Measurements from ENCODE around the gene KDM2A.
A peak's percentile ranks its signal among the peaks of the same experiment; 100 is the strongest.

The KDM2A gene

DNA sequence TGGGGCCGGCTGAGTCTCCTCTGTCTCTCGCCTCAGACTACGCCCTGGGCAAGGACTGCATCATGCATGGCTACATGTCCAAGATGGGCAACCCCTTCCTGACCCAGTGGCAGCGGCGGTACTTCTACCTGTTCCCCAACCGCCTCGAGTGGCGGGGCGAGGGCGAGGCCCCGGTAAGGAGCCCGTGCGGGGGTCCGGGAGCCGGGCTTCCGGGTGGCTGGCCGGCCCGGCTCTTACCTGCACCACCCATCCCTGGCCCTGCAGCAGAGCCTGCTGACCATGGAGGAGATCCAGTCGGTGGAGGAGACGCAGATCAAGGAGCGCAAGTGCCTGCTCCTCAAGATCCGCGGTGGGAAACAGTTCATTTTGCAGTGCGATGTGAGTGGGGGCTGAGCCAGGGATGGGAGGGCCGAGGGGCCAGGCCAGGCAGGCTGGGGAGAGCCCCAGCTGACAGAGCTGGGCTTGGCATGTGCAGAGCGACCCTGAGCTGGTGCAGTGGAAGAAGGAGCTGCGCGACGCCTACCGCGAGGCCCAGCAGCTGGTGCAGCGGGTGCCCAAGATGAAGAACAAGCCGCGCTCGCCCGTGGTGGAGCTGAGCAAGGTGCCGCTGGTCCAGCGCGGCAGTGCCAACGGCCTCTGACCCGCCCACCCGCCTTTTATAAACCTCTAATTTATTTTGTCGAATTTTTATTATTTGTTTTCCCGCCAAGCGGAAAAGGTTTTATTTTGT, 165.9 kb downstream of the KDM2A start:
- ATAC-seq (replicated peaks; ENCODE audit: extremely low read depth, poor library complexity, severe bottlenecking) (no peak), DNase-seq (ENCODE audit: low spot score in 2 of 2) (no peak)
- peaks cover 75% of the 10 kb centered on the region for H3K36me3 Mint-ChIP-seq (ENCODE audit: insufficient read depth)
- peaks cover 41% of the 10 kb centered on the region for H3K4me1 Mint-ChIP-seq
- H3K9me3 Mint-ChIP-seq, result no peaks in the 10 kb centered on the region
- peak overlapping the region; percentile 81 for H3K4me3 Mint-ChIP-seq
- no peaks in the 10 kb centered on the region for H3K27me3 Mint-ChIP-seq
- H3K27ac Mint-ChIP-seq (ENCODE audit: low read depth), result peak overlapping the region; percentile 97

DNA sequence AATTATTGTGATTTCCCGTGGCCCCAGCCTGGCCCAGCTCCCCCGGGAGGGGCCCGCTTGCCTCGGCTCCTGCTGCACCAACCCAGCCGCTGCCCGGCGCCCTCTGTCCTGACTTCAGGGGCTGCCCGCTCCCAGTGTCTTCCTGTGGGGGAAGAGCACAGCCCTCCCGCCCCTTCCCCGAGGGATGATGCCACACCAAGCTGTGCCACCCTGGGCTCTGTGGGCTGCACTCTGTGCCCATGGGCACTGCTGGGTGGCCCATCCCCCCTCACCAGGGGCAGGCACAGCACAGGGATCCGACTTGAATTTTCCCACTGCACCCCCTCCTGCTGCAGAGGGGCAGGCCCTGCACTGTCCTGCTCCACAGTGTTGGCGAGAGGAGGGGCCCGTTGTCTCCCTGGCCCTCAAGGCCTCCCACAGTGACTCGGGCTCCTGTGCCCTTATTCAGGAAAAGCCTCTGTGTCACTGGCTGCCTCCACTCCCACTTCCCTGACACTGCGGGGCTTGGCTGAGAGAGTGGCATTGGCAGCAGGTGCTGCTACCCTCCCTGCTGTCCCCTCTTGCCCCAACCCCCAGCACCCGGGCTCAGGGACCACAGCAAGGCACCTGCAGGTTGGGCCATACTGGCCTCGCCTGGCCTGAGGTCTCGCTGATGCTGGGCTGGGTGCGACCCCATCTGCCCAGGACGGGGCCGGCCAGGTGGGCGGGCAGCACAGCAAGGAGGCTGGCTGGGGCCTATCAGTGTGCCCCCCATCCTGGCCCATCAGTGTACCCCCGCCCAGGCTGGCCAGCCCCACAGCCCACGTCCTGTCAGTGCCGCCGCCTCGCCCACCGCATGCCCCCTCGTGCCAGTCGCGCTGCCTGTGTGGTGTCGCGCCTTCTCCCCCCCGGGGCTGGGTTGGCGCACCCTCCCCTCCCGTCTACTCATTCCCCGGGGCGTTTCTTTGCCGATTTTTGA, 166.8 kb downstream of the KDM2A start:
- ATAC-seq (replicated peaks; ENCODE audit: extremely low read depth, poor library complexity, severe bottlenecking) (peak; percentile 11), DNase-seq (ENCODE audit: low spot score in 2 of 2) (peak in 1 of 2 donors; percentile 57)
- no peaks in the 10 kb centered on the region for H3K27me3 Mint-ChIP-seq
- H3K4me1 Mint-ChIP-seq, result peaks cover 45% of the 10 kb centered on the region
- peaks cover 77% of the 10 kb centered on the region for H3K36me3 Mint-ChIP-seq (ENCODE audit: insufficient read depth)
- no peaks in the 10 kb centered on the region for H3K9me3 Mint-ChIP-seq
- H3K4me3 Mint-ChIP-seq, result peak overlapping the region; percentile 81
- peak overlapping the region; percentile 97 for H3K27ac Mint-ChIP-seq (ENCODE audit: low read depth)

DNA sequence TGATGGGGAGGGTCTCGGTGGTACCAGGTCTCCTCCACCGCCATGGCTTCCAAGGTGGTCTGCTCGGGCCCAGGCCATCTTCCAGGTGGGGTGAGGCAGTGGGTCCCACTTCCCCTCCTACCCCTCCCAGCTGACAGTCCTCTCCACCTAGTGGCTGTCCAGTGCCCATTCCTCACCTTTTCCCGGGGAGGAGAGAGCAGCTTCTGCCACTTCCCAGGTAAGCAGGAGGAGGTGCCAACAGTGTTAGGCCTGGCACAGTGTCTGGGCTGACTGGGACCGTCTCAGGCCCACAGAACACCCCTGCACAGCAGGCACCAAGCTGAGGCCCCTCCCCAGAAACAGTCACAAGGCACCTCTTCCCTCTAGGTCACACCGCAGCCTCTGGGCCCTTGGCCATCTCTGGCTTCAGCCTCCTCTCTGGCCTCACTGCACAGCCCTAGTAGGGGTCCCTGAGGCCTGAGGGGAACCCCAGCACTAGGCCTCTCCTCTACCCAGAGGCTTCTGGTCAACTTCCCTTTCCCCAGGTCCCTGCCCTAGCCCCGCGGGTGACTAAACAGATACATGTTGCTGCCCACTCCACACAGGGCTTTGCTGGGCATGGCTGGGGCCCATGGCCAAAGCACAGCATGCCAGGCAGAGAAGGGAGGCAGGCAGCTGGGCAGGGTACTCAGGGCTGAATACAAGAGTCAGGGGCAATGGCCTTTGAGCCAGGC, 167.7 kb downstream of the KDM2A start:
- H3K27ac Mint-ChIP-seq (ENCODE audit: low read depth), result peak overlapping the region; percentile 97
- H3K4me3 Mint-ChIP-seq, result peak overlapping the region; percentile 81
- peaks cover 77% of the 10 kb centered on the region for H3K36me3 Mint-ChIP-seq (ENCODE audit: insufficient read depth)
- ATAC-seq (replicated peaks; ENCODE audit: extremely low read depth, poor library complexity, severe bottlenecking) (no peak), DNase-seq (ENCODE audit: low spot score in 2 of 2) (no peak)
- no peaks in the 10 kb centered on the region for H3K27me3 Mint-ChIP-seq
- H3K9me3 Mint-ChIP-seq, result no peaks in the 10 kb centered on the region
- peaks cover 48% of the 10 kb centered on the region for H3K4me1 Mint-ChIP-seq

DNA sequence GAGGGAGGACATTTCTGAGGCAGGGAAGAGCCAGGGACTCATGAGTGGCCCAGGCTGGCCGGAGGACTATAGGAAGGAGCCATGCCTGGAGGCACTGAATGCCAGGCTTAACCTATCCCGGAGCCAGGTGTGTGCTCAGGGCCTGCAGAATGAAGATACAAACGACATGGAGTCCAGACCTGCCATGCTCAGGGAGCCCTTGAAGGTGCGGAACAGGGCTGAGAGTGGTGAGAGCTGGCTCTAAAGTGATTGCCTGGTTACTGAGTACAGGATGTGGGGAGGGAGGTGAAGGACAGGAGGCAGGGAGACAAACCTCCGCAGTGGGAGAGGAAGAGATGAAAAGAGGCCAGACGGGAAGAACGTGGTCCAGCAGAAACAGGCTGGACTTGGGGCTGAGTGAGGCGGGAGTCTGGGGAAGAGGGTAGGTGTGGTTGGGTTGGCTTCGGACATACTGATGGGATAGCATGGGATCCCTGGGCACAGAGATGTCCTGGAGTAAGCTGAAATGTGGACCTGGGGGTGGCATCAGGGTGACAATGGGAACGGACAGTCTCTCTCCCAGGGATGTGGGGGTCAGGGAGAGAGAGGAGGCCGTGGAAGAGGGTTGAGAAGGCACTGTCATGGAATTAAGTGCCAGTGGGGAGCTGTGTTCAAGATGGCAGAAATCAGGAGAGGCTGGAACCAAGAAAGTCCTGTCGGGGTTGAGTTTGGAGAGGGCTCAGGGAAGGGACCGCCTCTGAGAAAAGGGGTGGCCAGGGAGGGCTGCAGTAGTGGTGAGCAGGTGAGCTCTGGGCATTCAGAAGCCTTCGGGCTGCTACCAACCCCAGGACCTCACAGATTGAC, 168.5 kb downstream of the KDM2A start:
- Mint-ChIP-seq H3K9me3 (no peaks in the 10 kb centered on the region), H3K4me3 (peak overlapping the region; percentile 81), H3K36me3 (ENCODE audit: insufficient read depth) (peaks cover 70% of the 10 kb centered on the region), H3K27ac (ENCODE audit: low read depth) (peak overlapping the region; percentile 97), H3K4me1 (peaks cover 43% of the 10 kb centered on the region), H3K27me3 (no peaks in the 10 kb centered on the region)
- DNase-seq (ENCODE audit: low spot score in 2 of 2), result peak in 1 of 2 donors; percentile 44
- peak; percentile 33 for ATAC-seq (replicated peaks; ENCODE audit: extremely low read depth, poor library complexity, severe bottlenecking)

DNA sequence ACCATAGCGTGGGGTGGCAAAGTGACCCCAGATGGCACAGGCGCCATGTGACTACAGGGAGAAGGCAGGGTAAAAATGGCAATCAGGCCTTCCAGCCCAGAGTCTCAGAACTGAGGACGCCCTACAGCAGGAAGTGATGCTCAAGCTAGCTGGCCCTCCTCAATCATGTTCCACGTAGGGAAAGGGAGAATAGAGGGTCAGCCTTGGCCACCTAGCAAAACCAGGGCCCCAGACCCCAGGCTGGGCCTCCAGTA, 169.1 kb downstream of the KDM2A start:
- no peaks in the 10 kb centered on the region for H3K27me3 Mint-ChIP-seq
- H3K36me3 Mint-ChIP-seq (ENCODE audit: insufficient read depth), result peaks cover 69% of the 10 kb centered on the region
- DNase-seq (ENCODE audit: low spot score in 2 of 2) (no peak), ATAC-seq (replicated peaks; ENCODE audit: extremely low read depth, poor library complexity, severe bottlenecking) (no peak)
- H3K9me3 Mint-ChIP-seq, result no peaks in the 10 kb centered on the region
- H3K4me3 Mint-ChIP-seq, result peak overlapping the region; percentile 81
- peaks cover 47% of the 10 kb centered on the region for H3K4me1 Mint-ChIP-seq
- H3K27ac Mint-ChIP-seq (ENCODE audit: low read depth), result peak overlapping the region; percentile 97

DNA sequence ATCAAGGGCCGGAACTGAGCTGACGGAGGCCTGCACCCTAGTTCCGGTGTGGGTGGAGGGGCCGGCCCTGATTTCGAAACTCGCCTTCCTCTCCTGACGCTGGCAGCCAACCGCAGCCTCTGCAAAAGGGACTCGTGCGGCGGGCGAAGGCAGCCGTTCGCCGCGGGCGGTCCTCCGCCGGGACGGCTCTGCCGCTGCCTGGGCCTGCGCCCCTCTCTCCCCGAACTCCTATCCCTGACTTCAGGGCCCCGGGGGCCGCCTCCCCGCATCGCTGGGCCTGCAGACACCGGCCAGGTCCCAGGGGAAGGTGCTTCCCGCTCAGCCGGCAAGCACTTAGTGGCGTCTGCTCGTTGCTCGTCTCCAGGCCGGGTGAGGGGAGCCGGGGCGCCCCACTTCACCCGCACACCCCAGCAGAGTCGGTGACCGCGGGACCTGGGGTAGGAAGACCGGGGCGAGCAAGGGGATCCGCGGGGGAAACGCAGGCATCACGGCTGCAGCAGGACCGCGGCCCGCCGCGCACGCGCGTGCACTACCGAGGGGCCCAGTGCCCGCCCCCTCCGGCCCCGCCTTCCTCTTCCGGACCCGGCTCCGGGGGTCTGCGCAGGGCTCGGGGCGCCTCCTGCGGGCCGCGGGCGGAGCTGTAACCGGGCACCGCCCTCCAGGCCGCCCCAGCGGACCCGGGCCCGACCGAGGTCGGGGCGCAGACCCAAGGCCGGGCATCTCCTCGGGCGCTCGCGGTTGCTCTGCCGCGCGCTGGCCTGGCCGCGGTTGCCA, 169.6 kb downstream of the KDM2A start:
- Mint-ChIP-seq H3K27ac (ENCODE audit: low read depth) (peak overlapping the region; percentile 97), H3K4me3 (peak overlapping the region; percentile 81), H3K27me3 (no peaks in the 10 kb centered on the region), H3K9me3 (no peaks in the 10 kb centered on the region), H3K36me3 (ENCODE audit: insufficient read depth) (peaks cover 66% of the 10 kb centered on the region), H3K4me1 (peaks cover 49% of the 10 kb centered on the region)
- DNase-seq (ENCODE audit: low spot score in 2 of 2) (peak; percentile 83 to 87), ATAC-seq (replicated peaks; ENCODE audit: extremely low read depth, poor library complexity, severe bottlenecking) (peak; percentile 69)

DNA sequence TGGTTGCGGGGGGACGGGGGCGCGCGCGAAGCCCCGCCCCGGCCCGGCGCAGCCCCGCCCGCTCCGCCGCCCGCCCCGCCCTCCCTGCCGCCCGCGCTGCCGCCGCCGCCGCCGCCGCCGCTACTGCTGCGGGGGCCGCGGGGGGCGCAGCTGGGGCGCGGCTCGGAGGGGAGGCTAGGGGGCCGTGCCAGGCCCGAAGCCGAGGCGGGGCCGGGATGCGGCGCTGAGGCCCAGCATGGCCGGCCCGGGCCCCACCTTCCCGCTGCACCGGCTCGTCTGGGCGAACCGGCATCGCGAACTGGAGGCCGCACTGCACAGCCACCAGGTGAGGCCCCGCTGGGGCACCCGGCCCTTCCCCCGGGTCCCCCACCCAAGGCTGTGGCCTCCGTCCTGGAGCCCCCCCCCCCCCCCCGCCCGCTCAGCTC, 170.2 kb downstream of the KDM2A start, which contains the start of gene ANKRD13D:
Gene ANKRD13D (plus strand): TSS at position 78 of the 425 bp plus-strand sequence. CDS start 158 bp downstream, at position 236.
- ATAC-seq (replicated peaks; ENCODE audit: extremely low read depth, poor library complexity, severe bottlenecking), result no peak
- Mint-ChIP-seq H3K4me1 (peaks cover 54% of the 10 kb centered on the region), H3K27ac (ENCODE audit: low read depth) (peak within 1 kb of the TSS; percentile 97), H3K27me3 (no peaks in the 10 kb centered on the region), H3K4me3 (peak within 1 kb of the TSS; percentile 93), H3K36me3 (ENCODE audit: insufficient read depth) (peaks cover 64% of the 10 kb centered on the region), H3K9me3 (no peaks in the 10 kb centered on the region)
- DNase-seq (ENCODE audit: low spot score in 2 of 2), result no peak

DNA sequence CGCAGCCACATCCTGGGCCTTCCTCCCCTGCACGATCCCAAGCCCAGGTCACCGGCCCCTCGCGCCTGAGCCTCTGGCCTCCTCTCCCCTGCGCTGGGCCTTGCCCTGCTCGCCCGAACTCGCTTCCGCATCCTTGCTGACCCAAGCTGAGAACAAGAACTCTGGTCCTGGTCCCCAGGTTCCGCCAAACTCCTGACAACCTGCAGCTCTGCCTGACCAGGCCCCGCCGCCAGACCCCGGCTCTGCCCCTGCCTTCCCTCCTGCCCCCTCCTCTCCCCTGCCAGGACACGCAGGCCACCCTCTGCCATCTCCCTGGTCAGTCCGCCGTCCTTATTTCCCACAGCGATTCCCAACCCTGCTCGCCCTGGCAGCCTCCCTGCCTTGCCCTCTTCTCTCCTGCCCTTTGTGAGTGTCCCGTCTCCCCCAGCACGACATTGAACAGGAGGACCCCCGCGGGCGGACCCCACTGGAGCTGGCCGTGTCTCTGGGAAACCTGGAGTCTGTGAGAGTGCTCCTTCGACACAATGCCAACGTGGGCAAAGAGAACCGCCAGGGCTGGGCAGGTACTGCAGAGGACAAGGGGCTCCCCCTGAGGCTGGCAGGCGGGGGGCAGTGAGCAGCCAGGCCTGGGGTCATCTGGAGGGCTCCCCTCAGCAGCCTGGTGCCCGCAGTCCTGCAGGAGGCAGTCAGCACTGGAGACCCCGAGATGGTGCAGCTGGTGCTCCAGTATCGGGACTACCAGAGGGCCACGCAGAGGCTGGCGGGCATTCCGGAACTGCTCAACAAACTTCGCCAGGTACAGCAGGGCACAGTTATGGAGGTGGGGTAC, 170.8 kb downstream of the KDM2A start:
- DNase-seq (ENCODE audit: low spot score in 2 of 2) (no peak), ATAC-seq (replicated peaks; ENCODE audit: extremely low read depth, poor library complexity, severe bottlenecking) (no peak)
- peak overlapping the region; percentile 93 for H3K4me3 Mint-ChIP-seq
- H3K27me3 Mint-ChIP-seq, result no peaks in the 10 kb centered on the region
- H3K9me3 Mint-ChIP-seq, result no peaks in the 10 kb centered on the region
- H3K4me1 Mint-ChIP-seq, result peaks cover 55% of the 10 kb centered on the region
- H3K36me3 Mint-ChIP-seq (ENCODE audit: insufficient read depth), result peaks cover 60% of the 10 kb centered on the region
- peak overlapping the region; percentile 95 for H3K27ac Mint-ChIP-seq (ENCODE audit: low read depth)

DNA sequence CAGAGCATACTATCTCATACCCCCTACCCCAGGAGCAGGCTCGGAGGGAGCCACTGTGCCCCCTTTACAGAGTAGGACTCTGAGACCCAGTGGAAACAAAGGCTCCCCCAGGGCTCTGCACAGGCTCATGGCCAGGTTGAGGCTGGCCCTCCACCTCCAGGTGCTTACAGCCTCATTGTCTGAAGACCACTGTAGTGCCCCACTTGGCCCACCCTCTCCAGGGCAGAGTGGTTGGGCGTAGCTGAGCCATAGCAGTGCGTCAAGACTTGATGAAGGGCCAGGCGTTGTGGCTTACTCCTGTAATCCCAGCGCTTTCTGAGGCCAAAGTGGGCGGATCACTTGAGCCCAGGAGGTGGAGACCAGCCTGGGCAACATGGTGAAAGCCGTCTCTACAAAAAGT, 171.7 kb downstream of the KDM2A start:
- no peak for DNase-seq (ENCODE audit: low spot score in 2 of 2)
- peaks cover 55% of the 10 kb centered on the region for H3K4me1 Mint-ChIP-seq
- peak overlapping the region; percentile 95 for H3K27ac Mint-ChIP-seq (ENCODE audit: low read depth)
- peaks cover 59% of the 10 kb centered on the region for H3K36me3 Mint-ChIP-seq (ENCODE audit: insufficient read depth)
- no peaks in the 10 kb centered on the region for H3K27me3 Mint-ChIP-seq
- ATAC-seq (replicated peaks; ENCODE audit: extremely low read depth, poor library complexity, severe bottlenecking), result no peak
- no peaks in the 10 kb centered on the region for H3K9me3 Mint-ChIP-seq
- H3K4me3 Mint-ChIP-seq, result peak overlapping the region; percentile 93

DNA sequence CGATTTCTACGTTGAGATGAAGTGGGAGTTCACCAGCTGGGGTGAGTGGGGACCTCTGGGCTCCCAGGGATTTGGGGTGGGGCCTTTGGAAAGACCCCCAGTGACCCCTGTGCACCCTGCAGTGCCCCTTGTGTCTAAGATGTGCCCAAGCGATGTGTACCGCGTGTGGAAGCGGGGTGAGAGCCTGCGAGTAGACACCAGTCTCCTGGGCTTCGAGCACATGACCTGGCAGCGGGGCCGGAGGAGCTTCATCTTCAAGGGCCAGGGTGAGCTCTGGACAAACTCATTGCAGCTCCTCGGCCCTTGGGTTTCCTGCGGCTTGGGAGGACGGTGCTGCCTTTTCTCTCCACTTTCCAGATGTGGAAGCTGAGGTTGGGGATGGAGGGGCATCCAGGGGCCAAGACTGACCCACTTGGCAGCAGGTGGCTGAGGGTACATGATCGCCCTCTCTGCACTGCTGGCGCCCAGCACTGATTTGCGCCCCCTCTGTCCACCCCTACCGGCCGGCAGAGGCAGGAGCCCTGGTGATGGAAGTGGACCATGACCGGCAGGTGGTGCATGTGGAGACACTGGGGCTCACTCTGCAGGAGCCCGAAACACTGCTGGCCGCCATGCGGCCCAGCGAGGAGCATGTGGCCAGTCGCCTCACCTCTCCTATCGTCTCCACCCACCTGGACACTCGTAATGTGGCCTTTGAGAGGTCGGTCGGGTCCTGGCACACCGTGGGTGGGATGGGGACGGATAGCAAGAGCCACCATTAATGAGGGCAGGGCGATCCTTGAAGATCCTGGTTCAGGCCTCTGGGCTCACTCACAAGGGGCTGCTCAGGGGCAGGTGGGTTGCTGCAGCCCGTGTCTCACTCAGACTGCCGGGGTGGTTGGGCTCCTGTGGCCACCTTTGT, 172.7 kb downstream of the KDM2A start:
- Mint-ChIP-seq H3K9me3 (peaks cover 8% of the 10 kb centered on the region), H3K4me1 (peaks cover 58% of the 10 kb centered on the region), H3K27me3 (no peaks in the 10 kb centered on the region), H3K27ac (ENCODE audit: low read depth) (peak overlapping the region; percentile 95), H3K36me3 (ENCODE audit: insufficient read depth) (peaks cover 60% of the 10 kb centered on the region), H3K4me3 (peak overlapping the region; percentile 93)
- DNase-seq (ENCODE audit: low spot score in 2 of 2), result no peak
- ATAC-seq (replicated peaks; ENCODE audit: extremely low read depth, poor library complexity, severe bottlenecking), result no peak

Measured in central memory CD8-positive, alpha-beta T cell (primary cell).